Astrocyte (in vitro differentiated cells and primary cell): ENCODE results near the gene BCL2. TPM values are rescaled to one million over a fixed set of nuclear protein-coding genes. Genes with fewer than 3 reads are reported as not detected.
"Not testable (repeated sequence)": the region's sequence is repeated elsewhere in the genome, so short reads cannot be mapped to it uniquely, and the experiment has no call there.

Experiments
- DNase-seq: peaks from one replicate; pipeline ENCODE4 v3.0.0-alpha.2; 2010; ENCODE audit warnings: low read depth
- FAIRE-seq: peaks from 2 replicates; lab custom pipeline; 2011; peaks lifted over from hg19 to GRCh38; lab: Jason Lieb, UNC
- H2AFZ ChIP-seq: 2 replicates; pipeline ENCODE4 v1.6.0; 2012; ENCODE audit warnings: low read depth, low read length, inconsistent platforms
- H3K27ac ChIP-seq: 2 replicates; pipeline ENCODE4 v1.5.1; 2011; ENCODE audit warnings: low read depth, low read length, inconsistent platforms
- H3K27me3 ChIP-seq: 2 replicates; pipeline ENCODE4 v1.6.0; 2011; ENCODE audit warnings: low read length, inconsistent platforms; ENCODE audit not compliant: insufficient read depth
- H3K36me3 ChIP-seq: 2 replicates; pipeline ENCODE4 v1.5.1; 2011; ENCODE audit warnings: low read length, inconsistent platforms; ENCODE audit not compliant: insufficient read depth
- H3K4me1 ChIP-seq: 2 replicates; pipeline ENCODE4 v1.5.1; 2011; ENCODE audit warnings: low read length, inconsistent platforms; ENCODE audit not compliant: insufficient read depth
- H3K4me2 ChIP-seq: 2 replicates; pipeline ENCODE4 v1.6.0; 2012; ENCODE audit warnings: low read length, inconsistent platforms
- H3K4me3 ChIP-seq: 2 replicates; pipeline ENCODE4 v1.5.1; 2011; ENCODE audit warnings: low read depth, mild to moderate bottlenecking, low read length, inconsistent platforms; ENCODE audit not compliant: insufficient read depth
- H3K79me2 ChIP-seq: 2 replicates; pipeline ENCODE4 v1.6.0; 2012; ENCODE audit warnings: mild to moderate bottlenecking, low read length, inconsistent platforms; ENCODE audit not compliant: insufficient read depth
- H3K9ac ChIP-seq: 2 replicates; pipeline ENCODE4 v1.6.0; 2012; ENCODE audit warnings: mild to moderate bottlenecking, low read length, inconsistent platforms
- H3K9me3 ChIP-seq: 2 replicates; pipeline ENCODE4 v1.5.1; 2012; ENCODE audit warnings: low read depth, mild to moderate bottlenecking, low read length, inconsistent platforms; ENCODE audit not compliant: insufficient read depth
- H4K20me1 ChIP-seq: 2 replicates; pipeline ENCODE4 v1.6.0; 2012; ENCODE audit warnings: low read length, inconsistent platforms; ENCODE audit not compliant: insufficient read depth
- H3K27ac Mint-ChIP-seq: one replicate; pipeline ENCODE4 v1.8.0; 2021; ENCODE audit warnings: mild to moderate bottlenecking, mixed read lengths; ENCODE audit not compliant: unreplicated experiment
- H3K27me3 Mint-ChIP-seq: one replicate; pipeline ENCODE4 v1.8.0; 2021; ENCODE audit warnings: low read depth, mixed read lengths; ENCODE audit not compliant: unreplicated experiment
- H3K36me3 Mint-ChIP-seq: one replicate; pipeline ENCODE4 v1.8.0; 2021; ENCODE audit warnings: low read depth, mixed read lengths; ENCODE audit not compliant: unreplicated experiment
- H3K4me1 Mint-ChIP-seq: one replicate; pipeline ENCODE4 v1.8.0; 2021; ENCODE audit warnings: low read depth, mixed read lengths; ENCODE audit not compliant: unreplicated experiment
- H3K4me3 Mint-ChIP-seq: one replicate; pipeline ENCODE4 v1.8.0; 2021; ENCODE audit warnings: mild to moderate bottlenecking, moderate library complexity, mixed read lengths; ENCODE audit not compliant: unreplicated experiment
- H3K9me3 Mint-ChIP-seq: one replicate; pipeline ENCODE4 v1.8.0; 2021; ENCODE audit warnings: mild to moderate bottlenecking, mixed read lengths; ENCODE audit not compliant: unreplicated experiment
- CTCF ChIP-seq: IDR thresholded peaks from 2 replicates; pipeline ENCODE4 v1.5.1; 2011; ENCODE audit warnings: low read depth, mild to moderate bottlenecking, inconsistent platforms, low read length, moderate library complexity; ENCODE audit not compliant: insufficient read depth
- EZH2 ChIP-seq: IDR thresholded peaks from 2 replicates; pipeline ENCODE4 v1.6.1; 2012; ENCODE audit warnings: mild to moderate bottlenecking, low read length, inconsistent platforms; ENCODE audit not compliant: insufficient read depth
- total RNA-seq: library from RNA; stranded (reverse); gene quantifications from 2 replicates; pipeline ENCODE4 v1.2.1, GENCODE V29; 2021

Gene BCL2
- total RNA-seq, 1 donor from 2014 or later, result 1.7 TPM

DNA sequence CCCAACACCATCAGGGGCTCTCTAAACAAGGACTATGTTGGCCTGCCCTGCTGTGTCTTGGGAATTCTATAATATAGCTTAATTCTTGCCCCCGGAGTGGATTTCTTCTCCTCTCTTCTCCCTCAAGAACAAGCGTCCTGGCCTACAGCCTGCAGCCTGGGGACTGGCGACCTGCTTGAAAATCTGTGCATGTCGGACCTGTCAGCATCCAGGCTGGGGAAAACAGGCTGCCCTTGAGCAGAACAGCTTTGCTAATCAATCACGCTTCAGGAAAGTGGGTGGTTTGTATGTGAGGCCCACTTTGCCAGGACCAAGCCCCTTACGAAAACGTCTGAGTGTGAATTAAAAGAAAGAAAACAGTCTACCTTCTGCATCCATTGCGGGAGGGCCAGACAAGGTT is 116.7 kb downstream of the BCL2 start:
- Histone ChIP-seq H2AFZ (no peak overlapping the region), H3K79me2 (no peaks in the 10 kb centered on the region), H3K27me3 (no peaks in the 10 kb centered on the region), H3K4me3 (no peak overlapping the region), H3K27ac (no peak overlapping the region), H3K4me1 (no peaks in the 10 kb centered on the region), H4K20me1 (peaks cover 14% of the 10 kb centered on the region), H3K36me3 (no peaks in the 10 kb centered on the region), H3K9me3 (no peaks in the 10 kb centered on the region), H3K9ac (no peak overlapping the region), H3K4me2 (no peak overlapping the region)
- Mint-ChIP-seq H3K27me3 (peaks cover 6% of the 10 kb centered on the region), H3K4me3 (no peak overlapping the region), H3K4me1 (no peaks in the 10 kb centered on the region), H3K9me3 (no peaks in the 10 kb centered on the region), H3K27ac (no peak overlapping the region), H3K36me3 (no peaks in the 10 kb centered on the region)
- no peak for DNase-seq
- no peak for FAIRE-seq
- TF ChIP-seq CTCF (no peak), EZH2 (no peak)

DNA sequence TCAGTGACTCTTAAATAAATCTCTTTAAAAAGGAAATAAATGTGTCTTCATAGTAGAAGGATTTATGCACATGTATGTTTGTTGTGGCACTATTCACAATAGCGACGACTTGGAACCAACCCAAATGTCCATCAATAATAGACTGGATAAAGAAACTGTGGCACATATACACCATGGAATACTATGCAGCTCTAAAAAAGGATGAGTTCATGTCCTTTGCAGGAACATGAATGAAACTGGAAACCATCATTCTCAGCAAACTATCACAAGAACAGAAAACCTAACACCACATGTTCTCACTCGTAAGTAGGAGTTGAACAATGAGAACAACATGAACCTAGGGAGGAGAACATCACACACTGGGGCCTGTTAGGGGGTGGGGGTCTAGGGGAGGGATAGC is 118.1 kb downstream of the BCL2 start:
- not testable (repeated sequence) for H3K9me3 Mint-ChIP-seq, FAIRE-seq, H3K27me3 ChIP-seq

GRCh38 chr18:63199743-63200241 is 119.8 kb downstream of the BCL2 start:
- Histone ChIP-seq H3K9ac (no peak overlapping the region), H3K27me3 (no peaks in the 10 kb centered on the region)
- FAIRE-seq, result no peak

More for the DNA sequence above, 118.1 kb downstream of the BCL2 start:
- DNase-seq, H3K4me1 Mint-ChIP-seq, H3K4me2 ChIP-seq, H3K4me3 Mint-ChIP-seq, H3K9me3 ChIP-seq, H3K4me3 ChIP-seq, H2AFZ ChIP-seq, H3K36me3 ChIP-seq, H3K27ac ChIP-seq, H3K27ac Mint-ChIP-seq, H3K27me3 Mint-ChIP-seq, H3K36me3 Mint-ChIP-seq, H3K9ac ChIP-seq, H3K4me1 ChIP-seq, H3K79me2 ChIP-seq: not testable (repeated sequence)
- peaks cover 14% of the 10 kb centered on the region for H4K20me1 ChIP-seq

More at GRCh38 chr18:63199743-63200241, 119.8 kb downstream of the BCL2 start:
- no peaks in the 10 kb centered on the region for H3K9me3 ChIP-seq
- H3K79me2 ChIP-seq, result no peaks in the 10 kb centered on the region
- no peak overlapping the region for H3K27ac ChIP-seq
- TF ChIP-seq EZH2 (no peak), CTCF (no peak)
- no peaks in the 10 kb centered on the region for H3K36me3 ChIP-seq
- no peak overlapping the region for H2AFZ ChIP-seq
- DNase-seq, result no peak
- H3K36me3 Mint-ChIP-seq, result no peaks in the 10 kb centered on the region
- no peak overlapping the region for H3K4me3 Mint-ChIP-seq
- H3K4me3 ChIP-seq, result no peak overlapping the region
- no peaks in the 10 kb centered on the region for H3K9me3 Mint-ChIP-seq
- H3K27ac Mint-ChIP-seq, result no peak overlapping the region
- no peak overlapping the region for H3K4me2 ChIP-seq
- H4K20me1 ChIP-seq, result peaks cover 14% of the 10 kb centered on the region
- H3K4me1 Mint-ChIP-seq, result no peaks in the 10 kb centered on the region
- H3K27me3 Mint-ChIP-seq, result no peaks in the 10 kb centered on the region
- no peaks in the 10 kb centered on the region for H3K4me1 ChIP-seq
